ENCODE data around the gene HCAR2. TPM values are rescaled to one million over a fixed set of nuclear protein-coding genes. Genes with fewer than 3 reads are reported as not detected.

HCAR2 gene
- total RNA-seq, 1 experiment from 2014 or later, result 2.6 TPM

DNA sequence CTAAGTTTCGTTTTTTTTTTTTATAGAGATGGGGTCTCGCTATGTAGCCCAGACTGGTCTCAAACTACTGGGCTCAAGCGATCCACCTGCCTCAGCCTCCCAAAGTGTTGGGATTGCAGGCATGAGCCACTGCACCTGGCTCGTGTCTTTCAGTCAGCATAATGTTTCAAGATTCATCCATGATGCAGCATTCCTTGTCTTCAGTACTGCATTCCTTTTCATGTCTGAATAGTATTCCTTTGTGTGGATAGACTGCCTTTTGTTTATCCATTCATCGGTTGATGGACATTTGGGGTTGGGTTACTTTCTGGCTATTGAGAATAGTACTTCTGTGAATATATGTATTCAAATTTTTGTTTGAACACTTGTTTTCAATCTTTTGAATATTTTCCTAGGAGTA lies 37.4 kb downstream of the HCAR2 start:
- Histone ChIP-seq H3K4me2 (no peak overlapping the region), H2AFZ (no peak overlapping the region), H3K27ac (no peak overlapping the region), H3K4me1 (replicated peaks; ENCODE audit: insufficient read depth) (peaks cover 17% of the 10 kb centered on the region), H3F3A (ENCODE audit: insufficient read depth, low read depth) (peaks cover 20% of the 10 kb centered on the region), H3K36me3 (ENCODE audit: low read depth) (no peaks in the 10 kb centered on the region), H3K79me2 (ENCODE audit: low read depth) (no peaks in the 10 kb centered on the region), H4K20me1 (ENCODE audit: insufficient read depth) (no peaks in the 10 kb centered on the region), H3K9me3 (ENCODE audit: insufficient read depth, low read depth) (no peaks in the 10 kb centered on the region), H3K4me3 (no peak overlapping the region), H3K9me2 (ENCODE audit: insufficient read depth) (no peaks in the 10 kb centered on the region), H3K27me3 (ENCODE audit: insufficient read depth, low read depth) (no peaks in the 10 kb centered on the region)
- CTCF ChIA-PET, result no interaction called here
- no peak for TF ChIP-seq EZH2 (IDR thresholded peaks at IDR 0.05; ENCODE audit: low read depth)
- TF ChIP-seq, protein P1, sequence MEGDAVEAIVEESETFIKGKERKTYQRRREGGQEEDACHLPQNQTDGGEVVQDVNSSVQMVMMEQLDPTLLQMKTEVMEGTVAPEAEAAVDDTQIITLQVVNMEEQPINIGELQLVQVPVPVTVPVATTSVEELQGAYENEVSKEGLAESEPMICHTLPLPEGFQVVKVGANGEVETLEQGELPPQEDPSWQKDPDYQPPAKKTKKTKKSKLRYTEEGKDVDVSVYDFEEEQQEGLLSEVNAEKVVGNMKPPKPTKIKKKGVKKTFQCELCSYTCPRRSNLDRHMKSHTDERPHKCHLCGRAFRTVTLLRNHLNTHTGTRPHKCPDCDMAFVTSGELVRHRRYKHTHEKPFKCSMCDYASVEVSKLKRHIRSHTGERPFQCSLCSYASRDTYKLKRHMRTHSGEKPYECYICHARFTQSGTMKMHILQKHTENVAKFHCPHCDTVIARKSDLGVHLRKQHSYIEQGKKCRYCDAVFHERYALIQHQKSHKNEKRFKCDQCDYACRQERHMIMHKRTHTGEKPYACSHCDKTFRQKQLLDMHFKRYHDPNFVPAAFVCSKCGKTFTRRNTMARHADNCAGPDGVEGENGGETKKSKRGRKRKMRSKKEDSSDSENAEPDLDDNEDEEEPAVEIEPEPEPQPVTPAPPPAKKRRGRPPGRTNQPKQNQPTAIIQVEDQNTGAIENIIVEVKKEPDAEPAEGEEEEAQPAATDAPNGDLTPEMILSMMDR (conservative IDR thresholded peaks at IDR 0.05), result no peak
- POLR2A ChIA-PET (ENCODE audit: unreplicated experiment), result no interaction called here
- no peak for DNase-seq
- BruUV-seq (replicated peaks), result no TSS peak
- intact Hi-C loops (cut with micrococcal nuclease; ENCODE audit: unreplicated experiment), result no loop called here

- peaks cover 18% of the 10 kb centered on the region for H3F3A ChIP-seq (ENCODE audit: insufficient read depth, low read depth)
- no peaks in the 10 kb centered on the region for H3K36me3 ChIP-seq (ENCODE audit: low read depth)
- peaks cover 17% of the 10 kb centered on the region for H3K4me1 ChIP-seq (replicated peaks; ENCODE audit: insufficient read depth)
- H4K20me1 ChIP-seq (ENCODE audit: insufficient read depth), result no peaks in the 10 kb centered on the region
- BruUV-seq (replicated peaks), result no TSS peak
- TF ChIP-seq, protein P1 (conservative IDR thresholded peaks at IDR 0.05), result no peak
- TF ChIP-seq EZH2 (IDR thresholded peaks at IDR 0.05; ENCODE audit: low read depth), result no peak
- no peaks in the 10 kb centered on the region for H3K79me2 ChIP-seq (ENCODE audit: low read depth)
- no peaks in the 10 kb centered on the region for H3K9me2 ChIP-seq (ENCODE audit: insufficient read depth)
- no peaks in the 10 kb centered on the region for H3K9me3 ChIP-seq (ENCODE audit: insufficient read depth, low read depth)
- ChIA-PET POLR2A (ENCODE audit: unreplicated experiment) (no interaction called here), CTCF (no interaction called here)
- no peak overlapping the region for H3K27ac ChIP-seq
- DNase-seq, result no peak
- H2AFZ ChIP-seq, result no peak overlapping the region
- intact Hi-C loops (cut with micrococcal nuclease; ENCODE audit: unreplicated experiment), result no loop called here
- no peaks in the 10 kb centered on the region for H3K27me3 ChIP-seq (ENCODE audit: insufficient read depth, low read depth)
- no peak overlapping the region for H3K4me2 ChIP-seq
- H3K4me3 ChIP-seq, result no peak overlapping the region
These were observed 37.8 kb downstream of the HCAR2 start for GRCh38 chr12:122665349-122665748.

- intact Hi-C loops (cut with micrococcal nuclease; ENCODE audit: unreplicated experiment), result no loop called here
- POLR2A ChIA-PET (ENCODE audit: unreplicated experiment), result no interaction called here
- CTCF ChIA-PET, result no interaction called here
- H3K27me3 ChIP-seq (ENCODE audit: insufficient read depth, low read depth), result no peaks in the 10 kb centered on the region
- no peaks in the 10 kb centered on the region for H4K20me1 ChIP-seq (ENCODE audit: insufficient read depth)
- H3K27ac ChIP-seq, result no peak overlapping the region
- DNase-seq, result no peak
- no peaks in the 10 kb centered on the region for H3K79me2 ChIP-seq (ENCODE audit: low read depth)
- no peak overlapping the region for H2AFZ ChIP-seq
- no peaks in the 10 kb centered on the region for H3K9me2 ChIP-seq (ENCODE audit: insufficient read depth)
- no peaks in the 10 kb centered on the region for H3K4me1 ChIP-seq (replicated peaks; ENCODE audit: insufficient read depth)
- H3K4me2 ChIP-seq, result no peak overlapping the region
- H3K4me3 ChIP-seq, result no peak overlapping the region
- H3F3A ChIP-seq (ENCODE audit: insufficient read depth, low read depth), result no peaks in the 10 kb centered on the region
- BruUV-seq (replicated peaks), result no TSS peak
- H3K9me3 ChIP-seq (ENCODE audit: insufficient read depth, low read depth), result no peaks in the 10 kb centered on the region
- H3K36me3 ChIP-seq (ENCODE audit: low read depth), result no peaks in the 10 kb centered on the region
- no peak for TF ChIP-seq EZH2 (IDR thresholded peaks at IDR 0.05; ENCODE audit: low read depth)
- TF ChIP-seq, protein P1 (conservative IDR thresholded peaks at IDR 0.05), result no peak
These were observed 41.2 kb downstream of the HCAR2 start for GRCh38 chr12:122661938-122662337.
